GM18951 (cell line): ENCODE data around the gene PRKCQ.

Source experiments
- POLR2A ChIP-seq: IDR thresholded peaks from 4 replicates; pipeline ENCODE4 v1.6.1; 2011; ENCODE audit warnings: mild to moderate bottlenecking; ENCODE audit not compliant: insufficient read length, insufficient read depth; ENCODE audit errors: extremely low read depth
- in situ Hi-C: fragments of 300-500 bp; cut with MboI; formaldehyde crosslinking; loops from one replicate; pipeline ENCODE4 v1.12.0; 2022; ENCODE audit warnings: low sequenced_read_pairs, mixed read lengths, inconsistent platforms; ENCODE audit not compliant: unreplicated experiment

Gene PRKCQ

DNA sequence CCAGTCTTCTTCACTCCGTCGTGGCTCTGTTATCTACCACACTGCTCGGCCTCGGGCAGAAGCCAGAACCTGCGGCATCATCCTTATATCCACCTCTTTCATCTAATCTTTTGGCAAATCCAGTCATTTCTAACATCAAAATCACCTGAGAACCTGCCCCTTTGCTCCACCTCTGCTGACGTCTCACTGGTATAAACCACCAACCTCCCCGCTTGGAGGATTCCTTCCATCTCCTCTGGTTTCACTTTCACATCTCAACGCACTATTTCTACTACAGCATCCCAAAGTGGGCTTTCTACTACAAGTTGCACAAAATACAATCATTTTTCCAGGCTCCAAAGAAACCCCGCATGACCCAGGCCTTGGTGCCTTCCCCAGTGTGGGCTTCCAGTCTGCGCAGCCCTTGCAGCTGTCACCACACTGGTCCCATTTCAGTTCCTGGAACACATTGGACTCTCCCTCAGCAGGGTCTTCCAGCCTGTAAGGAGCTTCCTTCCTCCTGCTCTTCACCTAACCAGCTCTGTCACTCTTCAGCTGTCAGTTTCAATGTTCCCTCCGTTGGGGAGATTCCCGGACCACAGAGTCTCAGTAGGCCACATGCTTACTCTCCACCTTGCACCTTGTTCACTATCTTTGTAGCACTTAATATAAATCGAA, 85.0 kb downstream of the PRKCQ start:
- TF ChIP-seq POLR2A: no peak

GRCh38 chr10:6494442-6494819, 85.6 kb downstream of the PRKCQ start:
- in situ Hi-C loops: no loop called here
- TF ChIP-seq POLR2A: no peak

More for the DNA sequence above, 85.0 kb downstream of the PRKCQ start:
- in situ Hi-C loops: no loop called here

- TF ChIP-seq POLR2A: no peak
- in situ Hi-C loops: no loop called here
Observed at GRCh38 chr10:6493521-6494441, 86.3 kb downstream of the PRKCQ start.

GRCh38 chr10:6492896-6493295, 87.2 kb downstream of the PRKCQ start:
- in situ Hi-C loops: no loop called here
- no peak for TF ChIP-seq POLR2A

GRCh38 chr10:6491841-6492609, 88.1 kb downstream of the PRKCQ start:
- TF ChIP-seq POLR2A: no peak

GRCh38 chr10:6490614-6491013, 89.5 kb downstream of the PRKCQ start:
- in situ Hi-C loops: no loop called here
- TF ChIP-seq POLR2A: no peak

More at GRCh38 chr10:6491841-6492609, 88.1 kb downstream of the PRKCQ start:
- in situ Hi-C loops: no loop called here

GRCh38 chr10:6487920-6488319, 92.2 kb downstream of the PRKCQ start:
- in situ Hi-C loops: no loop called here
- TF ChIP-seq POLR2A: no peak

DNA sequence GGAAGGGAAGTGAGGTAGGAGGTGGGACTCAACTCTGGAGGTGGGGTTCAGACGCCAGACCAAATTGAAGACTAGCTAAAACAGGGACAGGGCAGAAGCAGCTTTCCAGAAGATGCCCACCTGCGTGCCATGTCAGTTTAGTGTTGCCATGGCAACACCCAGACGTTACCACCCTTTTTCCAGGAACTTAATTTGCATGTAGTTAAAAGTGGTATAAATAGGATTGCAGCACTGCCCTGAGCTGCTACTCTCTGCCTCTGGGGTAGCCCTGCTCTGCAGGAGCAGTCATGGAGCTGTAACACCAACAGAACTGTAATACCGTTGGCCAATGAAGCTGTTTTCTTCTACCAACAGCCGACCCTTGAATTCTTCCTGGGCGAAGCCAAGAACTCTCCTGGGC, 93.8 kb downstream of the PRKCQ start:
- TF ChIP-seq POLR2A: no peak
- in situ Hi-C loops: no loop called here

GRCh38 chr10:6482737-6483357, 97.2 kb downstream of the PRKCQ start:
- in situ Hi-C loops: no loop called here
- no peak for TF ChIP-seq POLR2A

- TF ChIP-seq POLR2A: no peak
- in situ Hi-C loops: no loop called here
Observed at GRCh38 chr10:6478722-6479121, 101.4 kb downstream of the PRKCQ start.

DNA sequence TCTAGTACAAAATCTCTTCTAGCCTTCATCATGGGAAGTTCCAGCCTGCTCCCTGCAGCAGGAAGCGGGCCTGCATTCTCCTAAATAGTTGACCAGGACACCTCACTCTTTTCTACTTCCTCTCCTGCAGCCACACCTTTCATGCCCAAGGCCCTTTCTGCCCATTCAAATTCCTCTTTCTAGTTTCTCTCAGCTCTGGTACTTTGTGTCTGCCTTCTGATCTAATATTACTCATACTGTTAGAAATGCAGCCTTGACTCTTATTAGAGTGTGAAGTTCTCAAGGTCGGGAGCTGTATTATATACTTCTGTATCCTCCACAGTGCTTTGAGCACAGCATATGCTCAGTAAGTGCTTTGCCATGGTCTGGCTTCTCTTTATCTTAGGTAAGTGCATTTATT, 103.1 kb downstream of the PRKCQ start:
- no peak for TF ChIP-seq POLR2A
- in situ Hi-C loops: no loop called here

DNA sequence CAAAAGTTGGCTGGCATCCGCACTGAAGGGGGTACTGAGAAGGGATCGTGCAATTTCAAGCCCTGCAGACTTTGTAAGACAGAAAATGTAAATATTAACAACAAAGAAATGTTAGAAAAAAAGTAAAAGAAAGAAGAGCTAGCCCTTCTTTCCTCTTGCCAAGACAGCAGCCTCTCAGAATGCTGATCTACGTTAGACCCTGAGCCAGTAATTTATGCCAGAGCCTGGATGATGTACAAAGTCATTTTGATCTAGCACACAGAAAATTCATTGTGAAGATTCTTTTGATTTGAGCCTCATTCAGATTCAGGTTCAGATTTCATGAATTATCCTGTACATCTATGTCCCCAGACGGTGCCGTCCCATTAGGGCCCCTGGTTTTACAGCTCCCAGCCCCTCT, 105.2 kb downstream of the PRKCQ start:
- no peak for TF ChIP-seq POLR2A
- in situ Hi-C loops: no loop called here

- no peak for TF ChIP-seq POLR2A
- in situ Hi-C loops: no loop called here
Observed at GRCh38 chr10:6473901-6474370, 106.1 kb downstream of the PRKCQ start.
